ENCODE data around the gene IDI2.

The IDI2 gene

GRCh38 chr10:980468-981093, 45.1 kb downstream of the IDI2 start:
- no peak for DNase-seq (ENCODE audit: low read depth in 2 of 2)

GRCh38 chr10:978826-979421, 46.7 kb downstream of the IDI2 start:
- no peak for DNase-seq (ENCODE audit: low read depth in 2 of 2)

- no peak for DNase-seq (ENCODE audit: low read depth in 2 of 2)
Observed at GRCh38 chr10:976316-976715, 49.3 kb downstream of the IDI2 start.

GRCh38 chr10:974785-975074, 50.9 kb downstream of the IDI2 start:
- no peak for DNase-seq (ENCODE audit: low read depth in 2 of 2)

- no peak for DNase-seq (ENCODE audit: low read depth in 2 of 2)
Observed at GRCh38 chr10:974038-974784, 51.4 kb downstream of the IDI2 start.

- no peak for DNase-seq (ENCODE audit: low read depth in 2 of 2)
Observed at GRCh38 chr10:972763-973162, 52.9 kb downstream of the IDI2 start.

GRCh38 chr10:971613-972012, 54.0 kb downstream of the IDI2 start:
- no peak for DNase-seq (ENCODE audit: low read depth in 2 of 2)

- no peak for DNase-seq (ENCODE audit: low read depth in 2 of 2)
Observed at GRCh38 chr10:971150-971542, 54.5 kb downstream of the IDI2 start.

- DNase-seq (ENCODE audit: low read depth in 2 of 2): no peak
Observed at GRCh38 chr10:970311-971149, 55.1 kb downstream of the IDI2 start.

- DNase-seq (ENCODE audit: low read depth in 2 of 2): no peak
Observed at GRCh38 chr10:969473-970150, 56.0 kb downstream of the IDI2 start.
